Vagina (tissue), 2 donors: Measurements from ENCODE around the gene MRTFA. TPM values are rescaled to one million over a fixed set of nuclear protein-coding genes. Genes with fewer than 3 reads are reported as not detected.
"Not testable (repeated sequence)": the region's sequence is repeated elsewhere in the genome, so short reads cannot be mapped to it uniquely, and the experiment has no call there.

ENCODE experiments used
- DNase-seq, 2 donors: peaks; one replicate each; pipeline ENCODE4 v3.0.0-alpha.2; 2017; ENCODE audit errors: extremely low spot score in 2 of 2
- H3K27ac ChIP-seq: fragments of 200-600 bp; sonication (generic); one replicate; pipeline ENCODE4 v1.5.1; 2019
- H3K27me3 ChIP-seq: fragments of 200-600 bp; sonication (generic); one replicate; pipeline ENCODE4 v1.5.1; 2019
- H3K36me3 ChIP-seq, 2 donors: fragments of 200-600 bp; sonication (generic); one replicate each; pipeline ENCODE4 v1.5.1; 2017 to 2019
- H3K4me1 ChIP-seq: fragments of 200-600 bp; sonication (generic); one replicate; pipeline ENCODE4 v1.5.1; 2019
- H3K4me3 ChIP-seq, 2 donors: fragments of 200-600 bp; sonication (generic); 1 replicate in 1 of 2; 2 replicates in 1 of 2; pipeline ENCODE4 v1.5.1; 2016 to 2019
- H3K9me3 ChIP-seq: fragments of 200-600 bp; sonication (generic); one replicate; pipeline ENCODE4 v1.5.1; 2019
- POLR2A ChIP-seq, 2 donors: fragments of 450-650 bp; IDR thresholded peaks; one replicate each; pipeline ENCODE4 v1.6.1; 2017; ENCODE audit warnings: antibody characterized with exemption in 2 of 2, mild to moderate bottlenecking in 2 of 2, moderate library complexity in 2 of 2
- POLR2AphosphoS5 ChIP-seq, 2 donors: sonication (generic); formaldehyde crosslinking; IDR thresholded peaks; one replicate each; pipeline ENCODE4 v1.9.0; 2017; ENCODE audit warnings: antibody characterized with exemption in 2 of 2, mild to moderate bottlenecking in 2 of 2, low read depth in 1 of 2; ENCODE audit not compliant: insufficient read depth in 1 of 2
- intact Hi-C: fragments of 100-400 bp; cut with DNase I; formaldehyde crosslinking; loops from one replicate; pipeline ENCODE4 v1.15.1; 2023
- total RNA-seq: library from RNA; depleted of rRNA; stranded (reverse); fragments of >200 nt; gene quantifications from one replicate; pipeline ENCODE4 v1.2.3, GENCODE V29; 2016
- TF ChIP-seq, protein P1 (sequence below), 3 experiments: fragments of 450-650 bp in 2 of 3; fragments of 200-600 bp in 1 of 3; sonication (generic) in 1 of 3; IDR thresholded peaks; one replicate each; pipeline ENCODE4 v1.5.1; 2017 to 2019; ENCODE audit warnings: antibody characterized with exemption in 3 of 3, mild to moderate bottlenecking in 2 of 3, moderate library complexity in 2 of 3

MRTFA gene
- total RNA-seq, 1 donor from 2014 or later: 99.4 TPM

DNA sequence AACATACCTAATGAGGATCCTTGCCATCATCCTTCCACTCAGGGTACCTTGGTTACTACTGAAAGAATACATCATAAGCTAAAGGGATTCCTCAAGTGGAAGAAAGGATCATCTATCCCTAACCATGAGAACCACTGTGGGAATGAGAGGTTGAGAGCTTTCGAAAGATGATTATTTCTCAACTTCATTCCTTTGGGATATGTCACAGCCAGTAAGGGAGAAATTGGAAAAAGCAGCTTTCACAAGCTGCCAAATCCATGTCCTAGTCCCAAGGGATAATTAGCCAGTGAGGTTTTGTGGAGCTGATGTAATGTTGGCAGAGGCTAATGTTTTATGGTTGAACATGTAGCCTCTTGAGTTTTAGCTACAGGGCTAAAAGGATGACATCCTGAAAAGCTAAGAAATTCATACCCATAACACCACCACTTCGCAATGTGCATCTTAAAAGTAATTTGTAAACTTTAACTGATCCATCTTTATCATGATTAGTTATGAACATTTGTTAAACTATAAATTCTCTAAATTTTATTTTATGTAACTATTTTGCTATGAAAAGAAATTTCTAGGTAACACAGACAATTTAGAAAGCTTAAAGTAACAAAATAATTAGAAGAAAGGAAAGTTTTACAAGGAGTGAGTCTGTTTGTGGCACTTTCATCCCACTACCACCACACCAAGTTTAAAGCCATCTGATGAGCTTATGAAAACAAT is 123.9 kb downstream of the MRTFA start:
- H3K4me1 ChIP-seq: peaks cover 56% of the 10 kb centered on the region
- no peak for TF ChIP-seq POLR2A (IDR thresholded peaks at IDR 0.05)
- TF ChIP-seq, protein P1, sequence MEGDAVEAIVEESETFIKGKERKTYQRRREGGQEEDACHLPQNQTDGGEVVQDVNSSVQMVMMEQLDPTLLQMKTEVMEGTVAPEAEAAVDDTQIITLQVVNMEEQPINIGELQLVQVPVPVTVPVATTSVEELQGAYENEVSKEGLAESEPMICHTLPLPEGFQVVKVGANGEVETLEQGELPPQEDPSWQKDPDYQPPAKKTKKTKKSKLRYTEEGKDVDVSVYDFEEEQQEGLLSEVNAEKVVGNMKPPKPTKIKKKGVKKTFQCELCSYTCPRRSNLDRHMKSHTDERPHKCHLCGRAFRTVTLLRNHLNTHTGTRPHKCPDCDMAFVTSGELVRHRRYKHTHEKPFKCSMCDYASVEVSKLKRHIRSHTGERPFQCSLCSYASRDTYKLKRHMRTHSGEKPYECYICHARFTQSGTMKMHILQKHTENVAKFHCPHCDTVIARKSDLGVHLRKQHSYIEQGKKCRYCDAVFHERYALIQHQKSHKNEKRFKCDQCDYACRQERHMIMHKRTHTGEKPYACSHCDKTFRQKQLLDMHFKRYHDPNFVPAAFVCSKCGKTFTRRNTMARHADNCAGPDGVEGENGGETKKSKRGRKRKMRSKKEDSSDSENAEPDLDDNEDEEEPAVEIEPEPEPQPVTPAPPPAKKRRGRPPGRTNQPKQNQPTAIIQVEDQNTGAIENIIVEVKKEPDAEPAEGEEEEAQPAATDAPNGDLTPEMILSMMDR (IDR thresholded peaks at IDR 0.05): no peak
- TF ChIP-seq POLR2AphosphoS5 (IDR thresholded peaks at IDR 0.05; ENCODE audit: insufficient read depth in 1 of 2, low read depth in 1 of 2): peak; percentile 62 to 97
- intact Hi-C loops: loop anchor here (10.0 kb wide), 1 partner anchor 122 kb away; the partner anchor contains the start of gene MRTFA
- DNase-seq: peak in 1 of 2 donors; percentile 91
- no peaks in the 10 kb centered on the region for H3K9me3 ChIP-seq
- H3K27ac ChIP-seq: peak overlapping the region; percentile 83
- H3K4me3 ChIP-seq: no peak overlapping the region
- H3K36me3 ChIP-seq: peaks cover 0 to 1% of the 10 kb centered on the region in 2 donors
- no peaks in the 10 kb centered on the region for H3K27me3 ChIP-seq

DNA sequence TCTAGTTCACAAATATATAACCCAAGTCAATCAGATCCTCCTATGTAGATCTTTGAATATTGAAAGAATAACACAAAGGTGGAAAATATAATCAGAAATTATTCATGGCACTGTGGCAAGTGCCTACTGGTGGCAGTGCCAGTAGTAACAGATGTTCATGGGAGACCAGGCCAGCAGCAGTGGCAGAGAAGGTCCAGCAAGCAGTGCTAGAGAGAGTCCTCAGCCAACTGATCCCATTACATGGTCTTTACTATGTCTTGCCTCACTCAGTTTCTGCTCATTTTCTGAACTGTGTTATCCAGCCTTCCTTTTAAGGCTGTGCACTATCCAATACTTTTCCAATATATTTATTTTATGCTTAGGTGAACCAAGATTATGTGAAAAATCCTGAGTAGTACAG is 124.9 kb downstream of the MRTFA start:
- H3K27me3 ChIP-seq: no peaks in the 10 kb centered on the region
- no peaks in the 10 kb centered on the region for H3K36me3 ChIP-seq
- H3K9me3 ChIP-seq: no peaks in the 10 kb centered on the region
- peak overlapping the region; percentile 83 for H3K27ac ChIP-seq
- no peak overlapping the region for H3K4me3 ChIP-seq
- intact Hi-C loops: loop anchor here (10.0 kb wide), 1 partner anchor 123 kb away; the partner anchor contains the start of gene MRTFA
- DNase-seq: no peak
- H3K4me1 ChIP-seq: peaks cover 63% of the 10 kb centered on the region
- TF ChIP-seq POLR2AphosphoS5 (IDR thresholded peaks at IDR 0.05; ENCODE audit: insufficient read depth in 1 of 2, low read depth in 1 of 2): no peak
- TF ChIP-seq POLR2A (IDR thresholded peaks at IDR 0.05): no peak
- TF ChIP-seq, protein P1 (IDR thresholded peaks at IDR 0.05): no peak

DNA sequence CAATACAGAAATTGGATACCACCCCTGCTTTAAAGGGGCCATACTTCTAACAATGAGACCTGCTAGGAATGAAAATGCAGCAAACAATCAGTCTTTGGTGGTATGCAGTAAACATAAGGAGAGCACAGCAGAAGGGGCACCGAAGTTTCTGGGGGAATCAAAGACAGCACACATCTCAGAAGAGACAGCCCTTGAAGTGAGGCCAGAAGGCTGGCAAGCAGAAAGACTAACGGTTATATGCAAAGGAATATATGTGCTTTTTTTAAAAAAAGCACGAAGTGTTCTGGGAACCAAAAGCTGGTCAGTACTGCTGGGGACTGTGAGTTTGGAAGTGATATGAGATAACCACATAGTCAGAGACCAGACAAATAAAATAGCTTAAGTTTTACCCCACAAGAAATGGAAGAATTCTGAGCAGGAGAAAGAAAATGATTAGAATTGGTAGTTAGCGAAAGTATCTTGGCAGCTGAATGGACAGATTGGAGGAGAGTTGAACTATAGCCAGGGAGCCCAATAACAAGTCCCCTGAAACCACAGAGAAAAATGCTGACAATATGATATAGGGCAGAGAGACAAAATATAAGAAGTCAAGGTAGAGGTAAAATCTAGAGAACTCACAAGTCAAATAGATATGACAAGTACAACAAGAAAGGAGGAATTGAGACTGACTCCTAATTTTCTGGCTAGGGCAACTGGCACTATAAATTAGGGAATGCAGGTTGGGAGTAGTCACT is 125.7 kb downstream of the MRTFA start:
- TF ChIP-seq POLR2AphosphoS5 (IDR thresholded peaks at IDR 0.05; ENCODE audit: insufficient read depth in 1 of 2, low read depth in 1 of 2): no peak
- TF ChIP-seq, protein P1 (IDR thresholded peaks at IDR 0.05): no peak
- no peak for TF ChIP-seq POLR2A (IDR thresholded peaks at IDR 0.05)
- peak overlapping the region; percentile 83 for H3K27ac ChIP-seq
- peaks cover 63% of the 10 kb centered on the region for H3K4me1 ChIP-seq
- no peaks in the 10 kb centered on the region for H3K36me3 ChIP-seq
- no peak for DNase-seq
- no peaks in the 10 kb centered on the region for H3K27me3 ChIP-seq
- H3K4me3 ChIP-seq: no peak overlapping the region
- no peaks in the 10 kb centered on the region for H3K9me3 ChIP-seq
- intact Hi-C loops: loop anchor here (10.0 kb wide), 1 partner anchor 124 kb away; the partner anchor contains the start of gene MRTFA

DNA sequence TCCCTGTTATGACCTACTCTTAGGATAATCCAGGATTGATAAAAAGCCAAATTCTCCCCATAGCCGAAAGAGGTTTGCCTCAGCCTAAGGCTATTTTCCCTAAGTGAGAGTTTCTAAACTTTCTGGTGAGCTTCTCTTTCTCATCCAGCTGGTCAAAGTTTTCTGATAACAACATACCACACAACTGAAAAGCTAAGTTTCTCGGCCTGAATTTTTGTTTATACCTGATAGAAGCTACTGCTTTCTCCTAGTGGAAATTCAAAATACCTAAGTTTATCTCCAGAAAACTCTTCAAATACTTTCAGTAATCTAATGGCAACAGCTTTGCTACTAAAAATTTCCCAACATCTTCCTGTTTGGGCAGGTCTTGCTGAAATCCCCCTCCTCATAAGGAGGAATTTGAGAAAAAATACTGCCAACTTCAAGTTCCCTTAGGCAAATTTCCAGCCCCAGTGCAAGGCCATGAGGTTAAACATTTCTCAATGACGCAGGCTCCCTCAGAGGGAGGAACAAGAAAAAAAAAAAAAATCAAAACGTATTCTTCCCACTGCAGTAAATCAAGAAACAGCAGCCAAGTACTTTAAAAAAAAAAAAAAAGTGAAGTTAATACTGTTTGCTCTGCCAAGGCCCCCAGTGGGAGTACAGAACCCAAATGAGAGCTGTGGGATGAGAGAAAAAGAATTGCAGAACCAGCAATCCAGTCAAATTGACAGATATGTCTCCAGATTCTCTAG is 127.0 kb downstream of the MRTFA start:
- Histone ChIP-seq H3K4me1 (peaks cover 67% of the 10 kb centered on the region), H3K27ac (peak overlapping the region; percentile 83), H3K27me3 (no peaks in the 10 kb centered on the region), H3K36me3 (no peaks in the 10 kb centered on the region), H3K9me3 (no peaks in the 10 kb centered on the region), H3K4me3 (no peak overlapping the region)
- no peak for DNase-seq
- no peak for TF ChIP-seq POLR2A (IDR thresholded peaks at IDR 0.05)
- peak in 1 of 2 donors; percentile 84 for TF ChIP-seq POLR2AphosphoS5 (IDR thresholded peaks at IDR 0.05; ENCODE audit: insufficient read depth in 1 of 2, low read depth in 1 of 2)
- TF ChIP-seq, protein P1 (IDR thresholded peaks at IDR 0.05): no peak
- intact Hi-C loops: loop anchor here (10.0 kb wide), 1 partner anchor 125 kb away; the partner anchor contains the start of gene MRTFA

DNA sequence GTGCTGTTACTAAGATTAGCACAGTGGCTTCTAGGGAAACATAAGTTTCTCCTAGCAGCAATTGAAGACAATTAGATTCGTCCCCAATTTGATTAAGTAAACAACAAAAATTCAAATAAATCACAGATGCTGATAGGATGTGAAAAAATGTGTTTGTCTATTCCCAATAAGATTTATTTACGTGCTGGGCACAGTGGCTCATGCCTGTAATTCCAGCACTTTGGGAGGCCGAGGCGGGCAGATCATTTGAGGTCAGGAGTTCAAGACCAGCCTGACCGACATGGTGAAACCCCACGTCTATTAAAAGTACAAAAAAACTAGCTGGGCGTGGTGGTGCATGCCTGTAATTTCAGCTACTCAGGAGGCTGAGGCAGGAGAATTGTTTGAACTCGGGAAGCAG is 128.5 kb downstream of the MRTFA start:
- H3K9me3 ChIP-seq, intact Hi-C loops, DNase-seq, H3K27me3 ChIP-seq, H3K36me3 ChIP-seq, H3K4me3 ChIP-seq: not testable (repeated sequence)
- Histone ChIP-seq H3K4me1 (peaks cover 66% of the 10 kb centered on the region), H3K27ac (peak overlapping the region; percentile 83)
